H1 (cell line): ENCODE data around the gene SH3PXD2A. TPM values are rescaled to one million over a fixed set of nuclear protein-coding genes. Genes with fewer than 3 reads are reported as not detected.

Experiments used
- BACH1 ChIP-seq: IDR thresholded peaks from 2 replicates; pipeline ENCODE4 v1.6.1; 2012; ENCODE audit warnings: low read length, improper control_type of control experiment
- FOSL1 ChIP-seq: IDR thresholded peaks from 2 replicates; pipeline ENCODE4 v1.6.1; 2011; ENCODE audit warnings: mild to moderate bottlenecking, low read depth, low read length, moderate library complexity; ENCODE audit not compliant: insufficient read depth
- PHF8 ChIP-seq: fragments of 200-600 bp; sonication (generic); conservative IDR thresholded peaks from 2 replicates; pipeline ENCODE4 v1.7.1; 2012; ENCODE audit warnings: low read depth, mild to moderate bottlenecking, inconsistent platforms, low read length, moderate library complexity
- SIRT6 ChIP-seq: IDR thresholded peaks from one replicate; pipeline ENCODE4 v1.7.1; 2012; ENCODE audit warnings: low read length, inconsistent platforms
- TAF1 ChIP-seq: IDR thresholded peaks from 2 replicates; pipeline ENCODE4 v1.6.1; 2011; ENCODE audit warnings: mild to moderate bottlenecking, low read depth, low read length
- polyA plus RNA-seq, 7 experiments: library from polyadenylated mRNA; depleted of rRNA in 3 of 7; stranded (reverse) in 5 of 7; unstranded in 2 of 7; fragments of >200 nt in 5 of 7; fragments of 200-250 nt in 2 of 7; gene quantifications; 1 replicate in 5 of 7; 2 replicates in 1 of 7; 4 replicates in 1 of 7; pipeline versions ENCODE4 v1.2.1 to v1.2.3, GENCODE V29; 2011 to 2013; ENCODE audit warnings: missing spikeins in 2 of 7, mixed read lengths in 2 of 7
- total RNA-seq: library from RNA; stranded (reverse); fragmentation: NEBNext Ultra II Directional; extraction: Animal tissue kit (Norgen Biotek cat#: 25700); gene quantifications from 2 replicates; pipeline ENCODE4 v1.2.1, GENCODE V29; 2021
- TF ChIP-seq, protein P1 (sequence below): IDR thresholded peaks from 2 replicates; pipeline ENCODE4 v1.6.1; 2012; ENCODE audit warnings: low read length, inconsistent platforms
- TF ChIP-seq, protein P2 (sequence below): IDR thresholded peaks from 2 replicates; pipeline ENCODE4 v1.6.1; 2011; ENCODE audit warnings: low read depth, mild to moderate bottlenecking, low read length; ENCODE audit not compliant: insufficient read depth

Gene SH3PXD2A
- total and polyA plus RNA-seq, 2 of the 8 experiments (the other 6 are each of a cell fraction or from before 2014, with no cell fraction given), result 5.4 to 16.3 TPM

DNA sequence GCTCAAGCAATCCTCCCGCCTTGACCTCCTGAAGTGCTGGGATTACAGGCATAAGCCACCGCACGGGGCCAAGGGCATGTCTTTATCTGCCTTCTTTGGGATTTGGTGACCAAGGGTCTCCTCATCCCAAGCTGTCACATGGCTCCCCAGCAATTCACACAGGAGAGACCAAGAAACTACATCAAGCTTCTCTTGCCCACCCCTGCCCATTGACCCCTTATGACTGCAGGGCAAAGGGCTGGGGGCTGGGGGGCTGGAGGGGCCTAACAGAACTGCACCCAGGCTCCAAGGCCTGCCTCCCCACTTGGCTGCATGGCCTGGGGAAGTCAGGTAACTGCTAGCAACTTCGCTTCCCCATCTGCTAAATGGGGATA is 137.1 kb downstream of the SH3PXD2A start (continued):
- TF ChIP-seq, protein P1, sequence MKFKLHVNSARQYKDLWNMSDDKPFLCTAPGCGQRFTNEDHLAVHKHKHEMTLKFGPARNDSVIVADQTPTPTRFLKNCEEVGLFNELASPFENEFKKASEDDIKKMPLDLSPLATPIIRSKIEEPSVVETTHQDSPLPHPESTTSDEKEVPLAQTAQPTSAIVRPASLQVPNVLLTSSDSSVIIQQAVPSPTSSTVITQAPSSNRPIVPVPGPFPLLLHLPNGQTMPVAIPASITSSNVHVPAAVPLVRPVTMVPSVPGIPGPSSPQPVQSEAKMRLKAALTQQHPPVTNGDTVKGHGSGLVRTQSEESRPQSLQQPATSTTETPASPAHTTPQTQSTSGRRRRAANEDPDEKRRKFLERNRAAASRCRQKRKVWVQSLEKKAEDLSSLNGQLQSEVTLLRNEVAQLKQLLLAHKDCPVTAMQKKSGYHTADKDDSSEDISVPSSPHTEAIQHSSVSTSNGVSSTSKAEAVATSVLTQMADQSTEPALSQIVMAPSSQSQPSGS, result no peak
- TF ChIP-seq TAF1, result no peak
- no peak for TF ChIP-seq SIRT6
- TF ChIP-seq, protein P2, sequence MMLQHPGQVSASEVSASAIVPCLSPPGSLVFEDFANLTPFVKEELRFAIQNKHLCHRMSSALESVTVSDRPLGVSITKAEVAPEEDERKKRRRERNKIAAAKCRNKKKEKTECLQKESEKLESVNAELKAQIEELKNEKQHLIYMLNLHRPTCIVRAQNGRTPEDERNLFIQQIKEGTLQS, result no peak
- no peak for TF ChIP-seq FOSL1
- TF ChIP-seq BACH1, result no peak
- TF ChIP-seq PHF8, result no peak
